ENCODE results near the gene EPN2. TPM values are rescaled to one million over a fixed set of nuclear protein-coding genes. Genes with fewer than 3 reads are reported as not detected.

The EPN2 gene
- total and polyA plus RNA-seq, 10 of the 15 experiments (the other 5 are each of a cell fraction or from before 2014, with no cell fraction given) = 0.26 to 8.4 (median 4.7) TPM

GRCh38 chr17:19380481-19381301 is 143.5 kb downstream of the EPN2 start:
- Histone ChIP-seq H3K9me3 (replicated peaks; ENCODE audit: control insufficient read depth, insufficient read depth, low read length) (no peaks in the 10 kb centered on the region), H3K27ac (ENCODE audit: control insufficient read depth, insufficient read depth) (no peak overlapping the region), H3K4me3 (no peak overlapping the region), H3K27me3 (replicated peaks in 1 of 2; ENCODE audit: control insufficient read depth in 2 of 2, insufficient read depth in 2 of 2, low read length in 1 of 2) (no peaks in the 10 kb centered on the region), H2AFZ (ENCODE audit: control insufficient read depth, low read depth, low read length) (no peak overlapping the region), H3K4me2 (ENCODE audit: control insufficient read depth, insufficient read depth) (no peak overlapping the region), H3K4me1 (ENCODE audit: control insufficient read depth, insufficient read depth, low read length) (no peaks in the 10 kb centered on the region), H4K20me1 (ENCODE audit: control insufficient read depth, insufficient read depth) (no peaks in the 10 kb centered on the region), H3K79me2 (ENCODE audit: control insufficient read depth, insufficient read depth, low read length) (peaks cover 4% of the 10 kb centered on the region), H3K36me3 (ENCODE audit: control insufficient read depth in 2 of 2, insufficient read depth in 2 of 2, low read length in 1 of 2) (peaks cover 4 to 18% of the 10 kb centered on the region in 2 experiments), H3K9ac (ENCODE audit: control insufficient read depth, insufficient read depth, low read length) (no peak overlapping the region)
- in situ Hi-C loops (cut with MboI) = no loop called here
- ChIA-PET CTCF (interaction anchor here (1.7 kb wide), 1 partner anchor 18 kb away, joined by 8 read pairs; the partner anchor contains the start of gene B9D1), POLR2A (interaction anchor here (1.5 kb wide), 1 partner anchor 16 kb away, joined by 3 read pairs; no protein-coding TSS in a partner anchor), RAD21 (ENCODE audit: unreplicated experiment) (no interaction called here), SMC1A (ENCODE audit: uncharacterized antibody, unreplicated experiment) (no interaction called here)
- no peak for TF ChIP-seq SIX5 (IDR thresholded peaks at IDR 0.05; ENCODE audit: low read depth, low read length, severe bottlenecking)
- TF ChIP-seq ELK1 (IDR thresholded peaks at IDR 0.05; ENCODE audit: low read depth, low read length) = no peak
- intact Hi-C loops (cut with micrococcal nuclease; ENCODE audit: unreplicated experiment) = no loop called here
- no peak for DNase-seq (ENCODE audit: low read depth, low spot score)
- no TSS peak for BruUV-seq (replicated peaks)
- FAIRE-seq = no peak
- no peak for ATAC-seq
- WGBS (ENCODE audit: insufficient coverage, insufficient replicate concordance, low lambda C conversion rate, missing lambda C conversion rate) = 92% methylated on average over 29 of the region's 29 CpGs

DNA sequence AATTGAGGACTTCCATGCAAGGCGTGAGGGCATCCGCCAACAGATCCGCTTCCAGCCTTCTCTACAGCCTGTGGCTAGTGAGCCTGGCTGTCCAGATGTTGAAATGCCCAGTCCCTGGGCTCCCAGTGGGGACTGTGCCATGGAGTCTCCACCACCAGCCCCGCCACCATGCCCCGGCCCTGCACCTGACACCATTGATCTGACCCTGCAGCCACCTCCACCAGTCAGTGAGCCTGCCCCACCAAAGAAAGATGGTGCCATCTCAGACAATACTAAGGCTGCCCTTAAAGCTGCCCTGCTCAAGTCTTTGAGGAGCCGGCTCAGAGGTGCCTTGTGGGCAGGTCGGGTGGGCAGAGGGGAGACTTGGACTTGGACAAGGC is 144.2 kb downstream of the EPN2 start:
- Histone ChIP-seq H3K27me3 (replicated peaks in 1 of 2; ENCODE audit: control insufficient read depth in 2 of 2, insufficient read depth in 2 of 2, low read length in 1 of 2) (no peaks in the 10 kb centered on the region), H3K4me3 (no peak overlapping the region), H3K9me3 (replicated peaks; ENCODE audit: control insufficient read depth, insufficient read depth, low read length) (no peaks in the 10 kb centered on the region), H4K20me1 (ENCODE audit: control insufficient read depth, insufficient read depth) (no peaks in the 10 kb centered on the region), H3K79me2 (ENCODE audit: control insufficient read depth, insufficient read depth, low read length) (peaks cover 4% of the 10 kb centered on the region), H3K27ac (ENCODE audit: control insufficient read depth, insufficient read depth) (no peak overlapping the region), H3K9ac (ENCODE audit: control insufficient read depth, insufficient read depth, low read length) (no peak overlapping the region), H3K4me1 (ENCODE audit: control insufficient read depth, insufficient read depth, low read length) (no peaks in the 10 kb centered on the region), H2AFZ (ENCODE audit: control insufficient read depth, low read depth, low read length) (no peak overlapping the region), H3K4me2 (ENCODE audit: control insufficient read depth, insufficient read depth) (no peak overlapping the region), H3K36me3 (ENCODE audit: control insufficient read depth in 2 of 2, insufficient read depth in 2 of 2, low read length in 1 of 2) (peaks cover 4 to 18% of the 10 kb centered on the region in 2 experiments)
- ChIA-PET CTCF (no interaction called here), POLR2A (no interaction called here), SMC1A (ENCODE audit: uncharacterized antibody, unreplicated experiment) (no interaction called here), RAD21 (ENCODE audit: unreplicated experiment) (no interaction called here)
- in situ Hi-C loops (cut with MboI) (no loop called here), intact Hi-C loops (cut with micrococcal nuclease; ENCODE audit: unreplicated experiment) (no loop called here)
- FAIRE-seq (no peak), DNase-seq (ENCODE audit: low read depth, low spot score) (no peak), ATAC-seq (no peak)
- BruUV-seq (replicated peaks) = no TSS peak
- WGBS (ENCODE audit: insufficient coverage, insufficient replicate concordance, low lambda C conversion rate, missing lambda C conversion rate) = 93% methylated on average over 7 of the region's 7 CpGs
- no peak for TF ChIP-seq MXI1 (IDR thresholded peaks at IDR 0.05; ENCODE audit: low read depth, low read length)
- no peak for TF ChIP-seq HDGF (IDR thresholded peaks at IDR 0.05)
- no peak for TF ChIP-seq MTA3 (IDR thresholded peaks at IDR 0.05; ENCODE audit: borderline replicate concordance, low read length)
- no peak for TF ChIP-seq RBBP5 (conservative IDR thresholded peaks at IDR 0.05)
- no peak for TF ChIP-seq GATAD2B (conservative IDR thresholded peaks at IDR 0.05; ENCODE audit: low read depth)
- TF ChIP-seq KAT2A (conservative IDR thresholded peaks at IDR 0.05; ENCODE audit: control insufficient read depth, low read depth, low read length) = no peak
- no peak for TF ChIP-seq CREB1 (IDR thresholded peaks at IDR 0.05; ENCODE audit: low read depth)
- no peak for TF ChIP-seq ZBTB40 (IDR thresholded peaks at IDR 0.05; ENCODE audit: borderline replicate concordance)
- TF ChIP-seq SPI1 (IDR thresholded peaks at IDR 0.05; ENCODE audit: borderline replicate concordance, insufficient read depth, low read depth, low read length) = no peak
- no peak for TF ChIP-seq JUNB (IDR thresholded peaks at IDR 0.05)

All from GM12878 (cell line).